Liver (tissue), 9 donors: Measurements from ENCODE around the gene BMPER. TPM values are rescaled to one million over a fixed set of nuclear protein-coding genes. Genes with fewer than 3 reads are reported as not detected.

ENCODE experiments used
- DNase-seq: peaks from one replicate; pipeline ENCODE4 v3.0.0-alpha.2; 2017; ENCODE audit warnings: low spot score
- H3K27ac ChIP-seq, 2 donors: one replicate each; pipeline ENCODE4 v1.7.0; 2013; ENCODE audit warnings: inconsistent platforms in 2 of 2, low read length in 2 of 2, control low read depth in 1 of 2, low read depth in 1 of 2, mild to moderate bottlenecking in 1 of 2
- H3K27me3 ChIP-seq, 4 donors: one replicate each; pipeline versions ENCODE4 v1.6.1 to v1.7.0; 2013; ENCODE audit warnings: low read length in 3 of 4, inconsistent platforms in 1 of 4, mild to moderate bottlenecking in 1 of 4, moderate library complexity in 1 of 4; ENCODE audit not compliant: control insufficient read depth in 4 of 4, insufficient read depth in 4 of 4
- H3K36me3 ChIP-seq, 4 donors: one replicate each; pipeline versions ENCODE4 v1.6.1 to v1.7.0; 2013; ENCODE audit warnings: low read length in 3 of 4, mild to moderate bottlenecking in 3 of 4, low read depth in 1 of 4, moderate library complexity in 1 of 4; ENCODE audit not compliant: control insufficient read depth in 4 of 4, insufficient read depth in 3 of 4
- H3K4me1 ChIP-seq, 4 donors: one replicate each; pipeline versions ENCODE4 v1.6.1 to v1.7.0; 2013; ENCODE audit warnings: low read length in 3 of 4, mild to moderate bottlenecking in 3 of 4, moderate library complexity in 1 of 4; ENCODE audit not compliant: control insufficient read depth in 4 of 4, insufficient read depth in 4 of 4
- H3K4me3 ChIP-seq, 3 donors: one replicate each; pipeline versions ENCODE4 v1.6.1 to v1.7.0; 2013; ENCODE audit warnings: low read length in 3 of 3, control low read depth in 1 of 3, low read depth in 1 of 3, mild to moderate bottlenecking in 1 of 3
- H3K9ac ChIP-seq, 2 donors: one replicate each; pipeline ENCODE4 v1.7.0; 2013; ENCODE audit warnings: low read length in 2 of 2, mild to moderate bottlenecking in 2 of 2, moderate library complexity in 2 of 2, control low read depth in 1 of 2, low read depth in 1 of 2
- H3K9me3 ChIP-seq, 4 donors: one replicate each; pipeline versions ENCODE4 v1.6.1 to v1.7.0; 2013; ENCODE audit warnings: low read length in 3 of 4; ENCODE audit not compliant: control insufficient read depth in 4 of 4
- ATF3 ChIP-seq: IDR thresholded peaks from 2 replicates; pipeline ENCODE4 v1.6.1; 2016; ENCODE audit warnings: antibody characterized with exemption
- EGR1 ChIP-seq, 2 donors: IDR thresholded peaks; 2 replicates each; pipeline ENCODE4 v1.6.1; 2016 to 2018; ENCODE audit warnings: antibody characterized with exemption in 2 of 2, low read depth in 2 of 2
- FOXA1 ChIP-seq: IDR thresholded peaks from 2 replicates; pipeline ENCODE4 v1.6.1; 2016; ENCODE audit warnings: antibody characterized with exemption
- FOXA2 ChIP-seq: IDR thresholded peaks from 2 replicates; pipeline ENCODE4 v1.6.1; 2016; ENCODE audit warnings: antibody characterized with exemption
- HNF4A ChIP-seq, 2 donors: conservative IDR thresholded peaks; 2 replicates each; pipeline ENCODE4 v1.6.1; 2016; ENCODE audit warnings: antibody characterized with exemption in 2 of 2, mild to moderate bottlenecking in 2 of 2
- HNF4G ChIP-seq: IDR thresholded peaks from 2 replicates; pipeline ENCODE4 v1.6.1; 2016; ENCODE audit warnings: antibody characterized with exemption
- JUND ChIP-seq, 2 donors: IDR thresholded peaks; 2 replicates each; pipeline ENCODE4 v1.6.1; 2016; ENCODE audit warnings: antibody characterized with exemption in 2 of 2
- NR2F2 ChIP-seq: IDR thresholded peaks from 2 replicates; pipeline ENCODE4 v1.6.1; 2016; ENCODE audit warnings: antibody characterized with exemption
- RAD21 ChIP-seq, 2 donors: IDR thresholded peaks; 2 replicates each; pipeline ENCODE4 v1.6.1; 2016; ENCODE audit warnings: antibody characterized with exemption in 2 of 2, mild to moderate bottlenecking in 2 of 2
- TAF1 ChIP-seq: conservative IDR thresholded peaks from 2 replicates; pipeline ENCODE4 v1.6.1; 2016; ENCODE audit warnings: antibody characterized with exemption, mild to moderate bottlenecking
- YY1 ChIP-seq: IDR thresholded peaks from 2 replicates; pipeline ENCODE4 v1.6.1; 2016; ENCODE audit warnings: antibody characterized with exemption, mild to moderate bottlenecking
- WGBS: extraction: QIAGEN DNeasy Blood & Tissue Kit; methylation state at CpG from one replicate; pipeline ENCODE4 v1.1.7; 2013; 5-methylcytosine and 5-hydroxymethylcytosine counted together
- polyA plus RNA-seq, 2 donors: library from polyadenylated mRNA; stranded (reverse) in 1 of 2; unstranded in 1 of 2; fragments of 200-250 nt in 1 of 2; fragments of >200 nt in 1 of 2; fragmentation: Nextera tagmentation in 1 of 2; extraction: Ambion mirVana in 1 of 2; gene quantifications; one replicate each; pipeline versions ENCODE4 v1.2.1 to v1.2.3, GENCODE V29; 2013 to 2015
- total RNA-seq, 2 donors: library from RNA; depleted of rRNA; stranded (reverse); fragments of >200 nt; gene quantifications; one replicate each; pipeline ENCODE4 v1.2.3, GENCODE V29; 2014
- TF ChIP-seq, protein P1 (sequence below): IDR thresholded peaks from 2 replicates; pipeline ENCODE4 v1.6.1; 2016; ENCODE audit warnings: antibody characterized with exemption
- TF ChIP-seq, protein P2 (sequence below): fragments of 150-350 bp; IDR thresholded peaks from 2 replicates; pipeline ENCODE4 v1.5.1; 2017; ENCODE audit warnings: improper control_type of control experiment, low read depth, low read length; ENCODE audit not compliant: missing input control
- TF ChIP-seq, protein P3 (sequence below): IDR thresholded peaks from 2 replicates; pipeline ENCODE4 v1.6.1; 2016; ENCODE audit warnings: antibody characterized with exemption, mild to moderate bottlenecking
- TF ChIP-seq, protein P4 (sequence below): IDR thresholded peaks from 2 replicates; pipeline ENCODE4 v1.6.1; 2016; ENCODE audit warnings: antibody characterized with exemption
- donor health status: healthy.
- donor health status: healthy.
- donor health status: healthy.
- donor health status: healthy.
- donor health status: healthy.

Gene BMPER
- total and polyA plus RNA-seq, 4 donors = 4.0 to 8.5 (median 6.2) TPM

- Histone ChIP-seq H3K9ac (no peak overlapping the region), H3K27ac (no peak overlapping the region), H3K27me3 (no peaks in the 10 kb centered on the region), H3K9me3 (no peaks in the 10 kb centered on the region), H3K36me3 (no peaks in the 10 kb centered on the region), H3K4me3 (no peak overlapping the region), H3K4me1 (no peaks in the 10 kb centered on the region)
- 80% methylated on average over 3 of the region's 3 CpGs for WGBS
- DNase-seq = no peak
- TF ChIP-seq, protein P1, sequence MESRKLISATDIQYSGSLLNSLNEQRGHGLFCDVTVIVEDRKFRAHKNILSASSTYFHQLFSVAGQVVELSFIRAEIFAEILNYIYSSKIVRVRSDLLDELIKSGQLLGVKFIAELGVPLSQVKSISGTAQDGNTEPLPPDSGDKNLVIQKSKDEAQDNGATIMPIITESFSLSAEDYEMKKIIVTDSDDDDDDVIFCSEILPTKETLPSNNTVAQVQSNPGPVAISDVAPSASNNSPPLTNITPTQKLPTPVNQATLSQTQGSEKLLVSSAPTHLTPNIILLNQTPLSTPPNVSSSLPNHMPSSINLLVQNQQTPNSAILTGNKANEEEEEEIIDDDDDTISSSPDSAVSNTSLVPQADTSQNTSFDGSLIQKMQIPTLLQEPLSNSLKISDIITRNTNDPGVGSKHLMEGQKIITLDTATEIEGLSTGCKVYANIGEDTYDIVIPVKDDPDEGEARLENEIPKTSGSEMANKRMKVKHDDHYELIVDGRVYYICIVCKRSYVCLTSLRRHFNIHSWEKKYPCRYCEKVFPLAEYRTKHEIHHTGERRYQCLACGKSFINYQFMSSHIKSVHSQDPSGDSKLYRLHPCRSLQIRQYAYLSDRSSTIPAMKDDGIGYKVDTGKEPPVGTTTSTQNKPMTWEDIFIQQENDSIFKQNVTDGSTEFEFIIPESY = no peak
Observed at GRCh38 chr7:33971106-33971505, 65.8 kb downstream of the BMPER start.

DNA sequence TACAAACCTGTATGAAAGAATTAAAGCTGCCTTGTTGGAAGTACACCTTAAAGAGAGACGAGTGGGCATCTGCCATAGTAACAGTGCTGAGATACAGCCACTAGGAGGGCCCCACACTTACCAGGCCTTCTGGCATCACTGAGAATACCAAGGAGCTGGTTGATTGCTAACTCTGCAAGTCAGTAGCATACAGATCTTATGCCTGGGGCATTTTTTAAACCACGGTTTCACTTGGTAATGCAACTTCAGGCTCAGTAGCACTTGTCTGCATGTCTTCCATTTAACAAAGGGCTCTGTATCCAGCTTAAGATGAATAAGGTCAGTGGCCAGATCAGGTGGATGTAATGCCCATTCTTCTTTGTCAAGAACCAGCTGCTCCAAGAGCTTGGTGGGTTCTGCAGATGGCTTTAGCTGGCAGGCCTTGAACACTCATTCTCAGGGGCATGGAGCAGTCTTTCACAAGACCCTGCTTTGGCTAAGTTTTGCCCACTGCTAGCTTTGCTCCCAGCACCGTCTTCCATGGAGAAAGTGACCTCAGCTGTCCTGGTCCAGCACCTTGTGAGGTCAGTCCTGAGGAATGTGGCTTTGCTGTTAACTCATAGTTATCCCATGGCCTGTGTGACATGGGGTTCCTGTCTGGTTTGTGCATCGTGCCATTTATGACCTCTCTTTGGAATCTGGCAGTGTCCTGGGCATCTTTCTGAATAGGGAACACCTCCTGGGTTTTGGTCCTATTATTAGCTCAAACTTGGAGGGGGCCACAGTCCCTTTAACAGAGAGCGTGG lies 68.1 kb downstream of the BMPER start:
- Histone ChIP-seq H3K27ac (no peak overlapping the region), H3K36me3 (no peaks in the 10 kb centered on the region), H3K27me3 (no peaks in the 10 kb centered on the region), H3K9ac (no peak overlapping the region), H3K4me3 (no peak overlapping the region), H3K4me1 (no peaks in the 10 kb centered on the region), H3K9me3 (no peaks in the 10 kb centered on the region)
- TF ChIP-seq, protein P2, sequence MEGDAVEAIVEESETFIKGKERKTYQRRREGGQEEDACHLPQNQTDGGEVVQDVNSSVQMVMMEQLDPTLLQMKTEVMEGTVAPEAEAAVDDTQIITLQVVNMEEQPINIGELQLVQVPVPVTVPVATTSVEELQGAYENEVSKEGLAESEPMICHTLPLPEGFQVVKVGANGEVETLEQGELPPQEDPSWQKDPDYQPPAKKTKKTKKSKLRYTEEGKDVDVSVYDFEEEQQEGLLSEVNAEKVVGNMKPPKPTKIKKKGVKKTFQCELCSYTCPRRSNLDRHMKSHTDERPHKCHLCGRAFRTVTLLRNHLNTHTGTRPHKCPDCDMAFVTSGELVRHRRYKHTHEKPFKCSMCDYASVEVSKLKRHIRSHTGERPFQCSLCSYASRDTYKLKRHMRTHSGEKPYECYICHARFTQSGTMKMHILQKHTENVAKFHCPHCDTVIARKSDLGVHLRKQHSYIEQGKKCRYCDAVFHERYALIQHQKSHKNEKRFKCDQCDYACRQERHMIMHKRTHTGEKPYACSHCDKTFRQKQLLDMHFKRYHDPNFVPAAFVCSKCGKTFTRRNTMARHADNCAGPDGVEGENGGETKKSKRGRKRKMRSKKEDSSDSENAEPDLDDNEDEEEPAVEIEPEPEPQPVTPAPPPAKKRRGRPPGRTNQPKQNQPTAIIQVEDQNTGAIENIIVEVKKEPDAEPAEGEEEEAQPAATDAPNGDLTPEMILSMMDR = no peak
- TF ChIP-seq, protein P3, sequence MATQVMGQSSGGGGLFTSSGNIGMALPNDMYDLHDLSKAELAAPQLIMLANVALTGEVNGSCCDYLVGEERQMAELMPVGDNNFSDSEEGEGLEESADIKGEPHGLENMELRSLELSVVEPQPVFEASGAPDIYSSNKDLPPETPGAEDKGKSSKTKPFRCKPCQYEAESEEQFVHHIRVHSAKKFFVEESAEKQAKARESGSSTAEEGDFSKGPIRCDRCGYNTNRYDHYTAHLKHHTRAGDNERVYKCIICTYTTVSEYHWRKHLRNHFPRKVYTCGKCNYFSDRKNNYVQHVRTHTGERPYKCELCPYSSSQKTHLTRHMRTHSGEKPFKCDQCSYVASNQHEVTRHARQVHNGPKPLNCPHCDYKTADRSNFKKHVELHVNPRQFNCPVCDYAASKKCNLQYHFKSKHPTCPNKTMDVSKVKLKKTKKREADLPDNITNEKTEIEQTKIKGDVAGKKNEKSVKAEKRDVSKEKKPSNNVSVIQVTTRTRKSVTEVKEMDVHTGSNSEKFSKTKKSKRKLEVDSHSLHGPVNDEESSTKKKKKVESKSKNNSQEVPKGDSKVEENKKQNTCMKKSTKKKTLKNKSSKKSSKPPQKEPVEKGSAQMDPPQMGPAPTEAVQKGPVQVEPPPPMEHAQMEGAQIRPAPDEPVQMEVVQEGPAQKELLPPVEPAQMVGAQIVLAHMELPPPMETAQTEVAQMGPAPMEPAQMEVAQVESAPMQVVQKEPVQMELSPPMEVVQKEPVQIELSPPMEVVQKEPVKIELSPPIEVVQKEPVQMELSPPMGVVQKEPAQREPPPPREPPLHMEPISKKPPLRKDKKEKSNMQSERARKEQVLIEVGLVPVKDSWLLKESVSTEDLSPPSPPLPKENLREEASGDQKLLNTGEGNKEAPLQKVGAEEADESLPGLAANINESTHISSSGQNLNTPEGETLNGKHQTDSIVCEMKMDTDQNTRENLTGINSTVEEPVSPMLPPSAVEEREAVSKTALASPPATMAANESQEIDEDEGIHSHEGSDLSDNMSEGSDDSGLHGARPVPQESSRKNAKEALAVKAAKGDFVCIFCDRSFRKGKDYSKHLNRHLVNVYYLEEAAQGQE = no peak
- TF ChIP-seq, protein P1 = no peak
- TF ChIP-seq ATF3 (no peak), NR2F2 (no peak), HNF4G (no peak), FOXA2 (no peak), HNF4A (conservative IDR thresholded peaks at IDR 0.05) (no peak), JUND (IDR thresholded peaks at IDR 0.05) (no peak), EGR1 (IDR thresholded peaks at IDR 0.05; ENCODE audit: low read depth in 2 of 2) (no peak), TAF1 (no peak), RAD21 (IDR thresholded peaks at IDR 0.05) (no peak), FOXA1 (no peak), YY1 (no peak)
- TF ChIP-seq, protein P4, sequence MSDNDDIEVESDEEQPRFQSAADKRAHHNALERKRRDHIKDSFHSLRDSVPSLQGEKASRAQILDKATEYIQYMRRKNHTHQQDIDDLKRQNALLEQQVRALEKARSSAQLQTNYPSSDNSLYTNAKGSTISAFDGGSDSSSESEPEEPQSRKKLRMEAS = no peak
- WGBS = 74% methylated on average over 5 of the region's 5 CpGs
- DNase-seq = no peak
